Vagina (tissue), 2 donors: ENCODE measurements around the gene MARCHF9. TPM values are rescaled to one million over a fixed set of nuclear protein-coding genes. Genes with fewer than 3 reads are reported as not detected.

Source experiments
- DNase-seq, 2 donors: peaks; one replicate each; pipeline ENCODE4 v3.0.0-alpha.2; 2017; ENCODE audit errors: extremely low spot score in 2 of 2
- H3K27ac ChIP-seq: fragments of 200-600 bp; sonication (generic); one replicate; pipeline ENCODE4 v1.5.1; 2019
- H3K27me3 ChIP-seq: fragments of 200-600 bp; sonication (generic); one replicate; pipeline ENCODE4 v1.5.1; 2019
- H3K36me3 ChIP-seq, 2 donors: fragments of 200-600 bp; sonication (generic); one replicate each; pipeline ENCODE4 v1.5.1; 2017 to 2019
- H3K4me1 ChIP-seq: fragments of 200-600 bp; sonication (generic); one replicate; pipeline ENCODE4 v1.5.1; 2019
- H3K4me3 ChIP-seq, 2 donors: fragments of 200-600 bp; sonication (generic); 1 replicate in 1 of 2; 2 replicates in 1 of 2; pipeline ENCODE4 v1.5.1; 2016 to 2019
- H3K9me3 ChIP-seq: fragments of 200-600 bp; sonication (generic); one replicate; pipeline ENCODE4 v1.5.1; 2019
- CTCF ChIP-seq, 3 experiments: fragments of 450-650 bp in 2 of 3; fragments of 200-600 bp in 1 of 3; sonication (generic) in 1 of 3; IDR thresholded peaks; one replicate each; pipeline ENCODE4 v1.5.1; 2017 to 2019; ENCODE audit warnings: antibody characterized with exemption in 3 of 3, mild to moderate bottlenecking in 2 of 3, moderate library complexity in 2 of 3
- POLR2A ChIP-seq, 2 donors: fragments of 450-650 bp; IDR thresholded peaks; one replicate each; pipeline ENCODE4 v1.6.1; 2017; ENCODE audit warnings: antibody characterized with exemption in 2 of 2, mild to moderate bottlenecking in 2 of 2, moderate library complexity in 2 of 2
- POLR2AphosphoS5 ChIP-seq, 2 donors: sonication (generic); formaldehyde crosslinking; IDR thresholded peaks; one replicate each; pipeline ENCODE4 v1.9.0; 2017; ENCODE audit warnings: antibody characterized with exemption in 2 of 2, mild to moderate bottlenecking in 2 of 2, low read depth in 1 of 2; ENCODE audit not compliant: insufficient read depth in 1 of 2
- intact Hi-C: fragments of 100-400 bp; cut with DNase I; formaldehyde crosslinking; loops from one replicate; pipeline ENCODE4 v1.15.1; 2023
- microRNA-seq: library from miRNA; unstranded; fragments of <30 nt; microRNA quantifications from one replicate; pipeline ENCODE4, GENCODE V29; 2017; ENCODE audit warnings: borderline number of aligned reads, borderline replicate concordance
- small RNA-seq: library from RNA; depleted of rRNA; stranded (forward); fragments of <200 nt; gene quantifications from one replicate; pipeline ENCODE3, GENCODE V24; 2016
- total RNA-seq: library from RNA; depleted of rRNA; stranded (reverse); fragments of >200 nt; gene quantifications from one replicate; pipeline ENCODE4 v1.2.3, GENCODE V29; 2016

The MARCHF9 gene
- total RNA-seq, 1 donor from 2014 or later = 8.3 TPM

- peaks cover 7% of the 10 kb centered on the region for H3K4me1 ChIP-seq
- H3K36me3 ChIP-seq = peaks cover 0 to 32% of the 10 kb centered on the region in 2 donors
- no peak for DNase-seq
- TF ChIP-seq POLR2AphosphoS5 (IDR thresholded peaks at IDR 0.05; ENCODE audit: insufficient read depth in 1 of 2, low read depth in 1 of 2) (no peak), POLR2A (IDR thresholded peaks at IDR 0.05) (no peak), CTCF (IDR thresholded peaks at IDR 0.05) (no peak)
- no peaks in the 10 kb centered on the region for H3K27me3 ChIP-seq
- intact Hi-C loops = no loop called here
- no peaks in the 10 kb centered on the region for H3K9me3 ChIP-seq
- no peak overlapping the region for H3K27ac ChIP-seq
- no peak overlapping the region for H3K4me3 ChIP-seq
Measured at GRCh38 chr12:57806677-57807076, 51.8 kb downstream of the MARCHF9 start.

- peaks cover 0 to 28% of the 10 kb centered on the region in 2 donors for H3K36me3 ChIP-seq
- H3K4me3 ChIP-seq = no peak overlapping the region
- no peak overlapping the region for H3K27ac ChIP-seq
- DNase-seq = no peak
- H3K4me1 ChIP-seq = peaks cover 7% of the 10 kb centered on the region
- TF ChIP-seq POLR2A (IDR thresholded peaks at IDR 0.05) = no peak
- TF ChIP-seq POLR2AphosphoS5 (IDR thresholded peaks at IDR 0.05; ENCODE audit: insufficient read depth in 1 of 2, low read depth in 1 of 2) = no peak
- no peak for TF ChIP-seq CTCF (IDR thresholded peaks at IDR 0.05)
- H3K27me3 ChIP-seq = no peaks in the 10 kb centered on the region
- H3K9me3 ChIP-seq = no peaks in the 10 kb centered on the region
- intact Hi-C loops = no loop called here
Measured at GRCh38 chr12:57807285-57807684, 52.4 kb downstream of the MARCHF9 start.

GRCh38 chr12:57808351-57808750 lies 53.4 kb downstream of the MARCHF9 start:
- Histone ChIP-seq H3K4me1 (peaks cover 7% of the 10 kb centered on the region), H3K27ac (no peak overlapping the region), H3K36me3 (peaks cover 0 to 26% of the 10 kb centered on the region in 2 donors), H3K27me3 (no peaks in the 10 kb centered on the region), H3K4me3 (no peak overlapping the region), H3K9me3 (no peaks in the 10 kb centered on the region)
- intact Hi-C loops = no loop called here
- DNase-seq = no peak
- TF ChIP-seq POLR2A (IDR thresholded peaks at IDR 0.05) (no peak), CTCF (IDR thresholded peaks at IDR 0.05) (no peak), POLR2AphosphoS5 (IDR thresholded peaks at IDR 0.05; ENCODE audit: insufficient read depth in 1 of 2, low read depth in 1 of 2) (no peak)

GRCh38 chr12:57809425-57809824 lies 54.5 kb downstream of the MARCHF9 start:
- TF ChIP-seq CTCF (IDR thresholded peaks at IDR 0.05) (no peak), POLR2A (IDR thresholded peaks at IDR 0.05) (no peak)
- H3K36me3 ChIP-seq = peaks cover 0 to 26% of the 10 kb centered on the region in 2 donors
- no peaks in the 10 kb centered on the region for H3K27me3 ChIP-seq
- H3K27ac ChIP-seq = no peak overlapping the region
- no peak for DNase-seq
- intact Hi-C loops = no loop called here
- no peaks in the 10 kb centered on the region for H3K9me3 ChIP-seq
- H3K4me3 ChIP-seq = no peak overlapping the region
- peaks cover 8% of the 10 kb centered on the region for H3K4me1 ChIP-seq

Small RNAs within 50 kb of the gene (microRNA-seq; reads per million reads assigned to microRNA genes)
- not detected for gene MIR6759

Small RNAs within 50 kb of the gene (small RNA-seq; reads per million reads assigned to genes)
- not detected for gene RNU6-1083P

Other genes starting within 250 kb of the MARCHF9 start
- gene DDIT3, start 234.6 kb upstream of the MARCHF9 start, total RNA-seq = 25.0 TPM
- 26.8 TPM for gene MBD6, start 232.3 kb upstream of the MARCHF9 start, total RNA-seq
- gene DCTN2, start 207.9 kb upstream of the MARCHF9 start, total RNA-seq = 131 TPM
- gene KIF5A, start 205.1 kb upstream of the MARCHF9 start, total RNA-seq = 4.4 TPM
- gene PIP4K2C, start 163.9 kb upstream of the MARCHF9 start, total RNA-seq = 16.7 TPM
- 22.1 TPM for gene DTX3, start 150.3 kb upstream of the MARCHF9 start, total RNA-seq
- gene ARHGEF25, start 143.7 kb upstream of the MARCHF9 start, total RNA-seq = 28.7 TPM
- 7.6 TPM for gene B4GALNT1, start 121.9 kb upstream of the MARCHF9 start, total RNA-seq
- gene OS9, start 61.0 kb upstream of the MARCHF9 start, total RNA-seq = 105 TPM
- 1.5 TPM for gene AGAP2, start 16.4 kb upstream of the MARCHF9 start, total RNA-seq
- 67.0 TPM for gene TSPAN31, start 10.1 kb upstream of the MARCHF9 start, total RNA-seq
- gene CDK4, start 2.8 kb upstream of the MARCHF9 start, total RNA-seq = 102 TPM
- 1.7 TPM for gene CYP27B1, start 12.0 kb downstream of the MARCHF9 start, total RNA-seq
- gene METTL1, start 17.0 kb downstream of the MARCHF9 start, total RNA-seq = 10.8 TPM
- 9.3 TPM for gene EEF1AKMT3, start 17.5 kb downstream of the MARCHF9 start, total RNA-seq
- 17.9 TPM for gene TSFM, start 27.7 kb downstream of the MARCHF9 start, total RNA-seq
- 5.2 TPM for gene AVIL, start 63.6 kb downstream of the MARCHF9 start, total RNA-seq
- 108 TPM for gene CTDSP2, start 91.6 kb downstream of the MARCHF9 start, total RNA-seq
- 31.9 TPM for gene ATP23, start 186.5 kb downstream of the MARCHF9 start, total RNA-seq